HG02678 (cell line): Measurements from ENCODE around the gene PTH1R.

ENCODE experiments used
- ATAC-seq: cut with Tn5 transposase; IDR thresholded peaks from one replicate; pipeline ENCODE4 v1.9.1; 2021; ENCODE audit warnings: mild to moderate bottlenecking, moderate library complexity; ENCODE audit not compliant: unreplicated experiment

The PTH1R gene

GRCh38 chr3:46881596-46882376 lies 4.3 kb downstream of the PTH1R start:
- ATAC-seq, result no peak

GRCh38 chr3:46882377-46883053 lies 5.0 kb downstream of the PTH1R start:
- ATAC-seq, result no peak

GRCh38 chr3:46883054-46883829 lies 5.7 kb downstream of the PTH1R start:
- no peak for ATAC-seq

- ATAC-seq, result no peak
Observed at GRCh38 chr3:46883830-46884185, 6.3 kb downstream of the PTH1R start.

GRCh38 chr3:46884427-46884826 lies 6.9 kb downstream of the PTH1R start:
- ATAC-seq, result no peak

- ATAC-seq, result no peak
Observed at GRCh38 chr3:46884929-46885328, 7.4 kb downstream of the PTH1R start.

- no peak for ATAC-seq
Observed at GRCh38 chr3:46885612-46886011, 8.1 kb downstream of the PTH1R start.

- no peak for ATAC-seq
Observed at GRCh38 chr3:46887980-46888494, 10.5 kb downstream of the PTH1R start.

- ATAC-seq, result no peak
Observed at GRCh38 chr3:46888705-46889104, 11.2 kb downstream of the PTH1R start.

GRCh38 chr3:46889381-46890110 lies 12.0 kb downstream of the PTH1R start:
- ATAC-seq, result no peak

- no peak for ATAC-seq
Observed at GRCh38 chr3:46890132-46890531, 12.6 kb downstream of the PTH1R start.

- ATAC-seq, result no peak
Observed at GRCh38 chr3:46891132-46891531, 13.6 kb downstream of the PTH1R start.

GRCh38 chr3:46892285-46893145 lies 15.0 kb downstream of the PTH1R start:
- no peak for ATAC-seq

- ATAC-seq, result no peak
Observed at GRCh38 chr3:46893146-46893748, 15.7 kb downstream of the PTH1R start.

- ATAC-seq, result no peak
Observed at GRCh38 chr3:46893763-46894162, 16.2 kb downstream of the PTH1R start.

- no peak for ATAC-seq
Observed at GRCh38 chr3:46894256-46894655, 16.7 kb downstream of the PTH1R start.

GRCh38 chr3:46895204-46895660 lies 17.7 kb downstream of the PTH1R start:
- ATAC-seq, result no peak

- ATAC-seq, result no peak
Observed at GRCh38 chr3:46895761-46896160, 18.2 kb downstream of the PTH1R start.

GRCh38 chr3:46896386-46896785 lies 18.9 kb downstream of the PTH1R start:
- no peak for ATAC-seq
